PFSK-1 (cell line): ENCODE data around the gene RECQL5.

Experiments used
- POLR2AphosphoS5 ChIP-seq: IDR thresholded peaks from 2 replicates; pipeline ENCODE4 v1.6.1; 2012; ENCODE audit warnings: low read depth, mild to moderate bottlenecking, control low read depth, low read length, moderate library complexity
- TAF1 ChIP-seq: IDR thresholded peaks from 2 replicates; pipeline ENCODE4 v1.6.1; 2012; ENCODE audit warnings: low read length, control low read depth, borderline replicate concordance; ENCODE audit not compliant: insufficient read depth
- TF ChIP-seq, protein P1 (sequence below), 2 experiments: IDR thresholded peaks; 2 replicates each; pipeline versions ENCODE4 v1.6.1 to v1.8.0; 2011 to 2012; ENCODE audit warnings: low read depth in 2 of 2, low read length in 2 of 2, control low read depth in 1 of 2, inconsistent platforms in 1 of 2, mild to moderate bottlenecking in 1 of 2, moderate library complexity in 1 of 2; ENCODE audit not compliant: insufficient read depth in 1 of 2

DNA sequence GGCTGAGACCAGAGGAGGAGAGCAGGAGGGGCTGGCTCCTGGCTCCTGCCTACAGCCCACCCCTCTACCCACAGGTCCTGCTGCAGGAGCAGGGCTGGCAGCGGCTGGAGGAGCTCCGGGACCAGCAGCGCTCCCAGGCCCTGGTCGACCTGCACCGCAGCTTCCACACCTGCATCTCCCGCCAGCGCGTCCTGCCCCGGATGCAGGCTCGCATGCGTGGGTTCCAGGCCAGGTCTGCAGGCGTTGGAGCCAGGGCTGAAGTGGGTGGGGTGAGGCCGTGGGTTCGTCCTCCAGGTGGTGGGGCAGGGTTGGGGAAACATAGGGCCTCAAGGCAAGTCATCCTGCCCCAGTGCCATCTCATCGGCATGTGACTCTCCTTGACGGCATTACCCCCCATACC lies 61.2 kb downstream of the RECQL5 start:
- TF ChIP-seq POLR2AphosphoS5 = no peak
- no peak for TF ChIP-seq TAF1
- TF ChIP-seq, protein P1, sequence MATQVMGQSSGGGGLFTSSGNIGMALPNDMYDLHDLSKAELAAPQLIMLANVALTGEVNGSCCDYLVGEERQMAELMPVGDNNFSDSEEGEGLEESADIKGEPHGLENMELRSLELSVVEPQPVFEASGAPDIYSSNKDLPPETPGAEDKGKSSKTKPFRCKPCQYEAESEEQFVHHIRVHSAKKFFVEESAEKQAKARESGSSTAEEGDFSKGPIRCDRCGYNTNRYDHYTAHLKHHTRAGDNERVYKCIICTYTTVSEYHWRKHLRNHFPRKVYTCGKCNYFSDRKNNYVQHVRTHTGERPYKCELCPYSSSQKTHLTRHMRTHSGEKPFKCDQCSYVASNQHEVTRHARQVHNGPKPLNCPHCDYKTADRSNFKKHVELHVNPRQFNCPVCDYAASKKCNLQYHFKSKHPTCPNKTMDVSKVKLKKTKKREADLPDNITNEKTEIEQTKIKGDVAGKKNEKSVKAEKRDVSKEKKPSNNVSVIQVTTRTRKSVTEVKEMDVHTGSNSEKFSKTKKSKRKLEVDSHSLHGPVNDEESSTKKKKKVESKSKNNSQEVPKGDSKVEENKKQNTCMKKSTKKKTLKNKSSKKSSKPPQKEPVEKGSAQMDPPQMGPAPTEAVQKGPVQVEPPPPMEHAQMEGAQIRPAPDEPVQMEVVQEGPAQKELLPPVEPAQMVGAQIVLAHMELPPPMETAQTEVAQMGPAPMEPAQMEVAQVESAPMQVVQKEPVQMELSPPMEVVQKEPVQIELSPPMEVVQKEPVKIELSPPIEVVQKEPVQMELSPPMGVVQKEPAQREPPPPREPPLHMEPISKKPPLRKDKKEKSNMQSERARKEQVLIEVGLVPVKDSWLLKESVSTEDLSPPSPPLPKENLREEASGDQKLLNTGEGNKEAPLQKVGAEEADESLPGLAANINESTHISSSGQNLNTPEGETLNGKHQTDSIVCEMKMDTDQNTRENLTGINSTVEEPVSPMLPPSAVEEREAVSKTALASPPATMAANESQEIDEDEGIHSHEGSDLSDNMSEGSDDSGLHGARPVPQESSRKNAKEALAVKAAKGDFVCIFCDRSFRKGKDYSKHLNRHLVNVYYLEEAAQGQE (IDR thresholded peaks at IDR 0.05; ENCODE audit: insufficient read depth in 1 of 2, low read depth in 2 of 2, low read length in 2 of 2) = no peak
